Sigmoid colon (tissue), 7 donors: Measurements from ENCODE around the gene TLCD1. TPM values are rescaled to one million over a fixed set of nuclear protein-coding genes. Genes with fewer than 3 reads are reported as not detected.

ENCODE experiments used
- DNase-seq: peaks from one replicate; pipeline ENCODE4 v3.0.0-alpha.2; 2019
- H3K27ac ChIP-seq, 4 donors: fragments of 200-600 bp; sonication (generic); one replicate each; pipeline ENCODE4 v1.5.1; 2016 to 2019; ENCODE audit warnings: mild to moderate bottlenecking in 1 of 4
- H3K27me3 ChIP-seq, 3 donors: fragments of 200-600 bp; sonication (generic); one replicate each; pipeline ENCODE4 v1.5.1; 2019; ENCODE audit warnings: mild to moderate bottlenecking in 1 of 3
- H3K36me3 ChIP-seq, 4 donors: fragments of 200-600 bp; sonication (generic); one replicate each; pipeline ENCODE4 v1.5.1; 2016 to 2019
- H3K4me1 ChIP-seq, 4 donors: fragments of 200-600 bp; sonication (generic); one replicate each; pipeline ENCODE4 v1.5.1; 2017 to 2019
- H3K4me3 ChIP-seq, 4 donors: fragments of 200-600 bp; sonication (generic); one replicate each; pipeline ENCODE4 v1.5.1; 2017 to 2019; ENCODE audit warnings: mild to moderate bottlenecking in 2 of 4, moderate library complexity in 1 of 4
- H3K9me3 ChIP-seq, 4 donors: fragments of 200-600 bp in 3 of 4; sonication (generic) in 3 of 4; one replicate each; pipeline versions ENCODE4 v1.5.1 to v1.6.1; 2013 to 2019
- CTCF ChIP-seq, 4 experiments: fragments of 450-650 bp in 3 of 4; fragments of 200-600 bp in 1 of 4; IDR thresholded peaks; one replicate each; pipeline ENCODE4 v1.5.1; 2016 to 2019; ENCODE audit warnings: antibody characterized with exemption in 4 of 4, mild to moderate bottlenecking in 3 of 4, moderate library complexity in 2 of 4
- EP300 ChIP-seq, 4 donors: sonication (generic); formaldehyde crosslinking; IDR thresholded peaks; one replicate each; pipeline ENCODE4 v1.6.1; 2017; ENCODE audit warnings: antibody characterized with exemption in 4 of 4
- POLR2A ChIP-seq, 2 donors: fragments of 450-650 bp; IDR thresholded peaks; one replicate each; pipeline ENCODE4 v1.6.1; 2016; ENCODE audit warnings: antibody characterized with exemption in 2 of 2, mild to moderate bottlenecking in 2 of 2, moderate library complexity in 2 of 2
- POLR2AphosphoS5 ChIP-seq, 4 donors: sonication (generic); formaldehyde crosslinking; IDR thresholded peaks; one replicate each; pipeline ENCODE4 v1.6.1; 2017; ENCODE audit warnings: antibody characterized with exemption in 4 of 4
- WGBS, 2 donors: extraction: QIAGEN DNeasy Blood & Tissue Kit; methylation state at CpG; one replicate each; pipeline ENCODE4 v1.1.7; 2013; 5-methylcytosine and 5-hydroxymethylcytosine counted together
- intact Hi-C: fragments of 100-400 bp; cut with DNase I; formaldehyde crosslinking; loops from one replicate; pipeline ENCODE4 v1.15.1; 2023
- polyA plus RNA-seq, 3 donors: library from polyadenylated mRNA; stranded (reverse); fragments of 200-250 nt; gene quantifications; one replicate each; pipeline ENCODE4 v1.2.3, GENCODE V29; 2013
- total RNA-seq, 4 donors: library from RNA; depleted of rRNA; stranded (reverse); fragments of >200 nt; gene quantifications; one replicate each; pipeline ENCODE4 v1.1.0, GENCODE V29; 2016
- donor health status: healthy with polysubstance abuse.
- donor health status: Bipolar disorder and iron deficiency.
- donor health status: healthy.

TLCD1 gene
- total and polyA plus RNA-seq, 7 donors: 0.66 to 14.2 (median 2.1) TPM; not detected in 2

DNA sequence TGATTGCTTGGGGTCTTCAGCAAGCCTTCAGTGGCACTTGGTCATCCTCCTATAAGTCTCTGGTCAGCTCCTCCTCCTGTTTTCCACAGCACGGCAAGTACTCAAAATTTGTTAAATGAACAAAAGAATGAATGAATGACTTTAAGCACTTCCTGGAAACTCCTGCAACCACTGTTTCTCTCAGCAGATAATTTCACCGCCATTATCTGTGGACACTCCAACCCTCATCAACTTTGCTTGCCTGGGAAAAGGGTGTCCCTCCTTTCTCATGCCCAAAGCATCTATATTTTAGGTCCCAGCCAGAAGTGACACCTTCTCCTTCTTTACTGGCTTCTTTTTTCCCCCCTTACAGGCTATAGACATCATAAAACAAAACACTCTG, 18.7 kb downstream of the TLCD1 start:
- no peaks in the 10 kb centered on the region for H3K9me3 ChIP-seq
- TF ChIP-seq EP300 (IDR thresholded peaks at IDR 0.05) (no peak), POLR2AphosphoS5 (IDR thresholded peaks at IDR 0.05) (no peak), CTCF (IDR thresholded peaks at IDR 0.05) (no peak), POLR2A (IDR thresholded peaks at IDR 0.05) (no peak)
- H3K36me3 ChIP-seq: peaks cover 1 to 17% (median 8%) of the 10 kb centered on the region in 4 donors
- peaks cover 0 to 18% (median 13%) of the 10 kb centered on the region in 4 donors for H3K4me1 ChIP-seq
- H3K27ac ChIP-seq: no peak overlapping the region
- no peak for DNase-seq
- H3K4me3 ChIP-seq: no peak overlapping the region
- WGBS, 2 donors: 90 to 91% methylated on average over 2 of the region's 2 CpGs
- H3K27me3 ChIP-seq: no peaks in the 10 kb centered on the region
- intact Hi-C loops: no loop called here

DNA sequence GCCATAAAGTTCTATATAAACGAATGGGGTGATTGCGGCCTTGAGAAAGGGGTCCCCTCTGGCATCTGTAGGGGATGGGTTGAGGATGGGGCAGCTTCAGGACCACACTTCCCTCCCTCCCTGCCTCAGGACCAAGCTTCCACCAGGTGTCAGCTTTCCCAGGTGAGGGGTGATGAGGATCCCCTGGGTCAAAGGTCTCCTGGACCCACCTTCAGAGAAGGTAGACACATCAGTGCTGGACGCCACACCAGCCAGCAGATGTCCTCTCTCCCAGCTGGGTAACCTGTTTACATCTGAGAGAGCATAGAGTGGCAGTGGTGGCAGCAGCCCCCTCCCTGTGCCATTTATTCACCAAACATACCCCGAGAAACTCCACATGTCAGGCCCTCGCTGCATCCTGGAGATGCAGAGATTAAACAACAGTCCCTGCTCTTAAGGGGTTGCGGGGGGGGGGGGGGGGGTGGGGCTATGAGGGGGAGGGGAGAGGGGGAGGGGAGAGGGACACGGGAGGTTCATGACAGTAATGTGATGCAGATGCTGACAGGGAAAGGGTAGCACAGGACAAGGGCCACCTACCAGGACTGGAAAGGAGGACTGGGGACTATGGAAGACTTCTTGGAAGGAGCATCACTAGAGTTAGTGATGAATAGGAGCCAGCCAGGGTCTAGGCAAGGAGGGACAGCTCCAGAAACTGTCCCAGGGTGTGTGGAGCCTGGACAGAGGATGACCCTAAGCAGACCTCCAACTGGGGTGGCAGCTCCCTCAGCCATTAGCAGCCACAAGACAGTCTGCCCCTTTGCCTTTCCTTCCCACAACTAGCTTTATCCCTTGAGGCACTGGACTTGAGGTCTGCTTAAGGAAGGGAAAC, 19.3 kb downstream of the TLCD1 start:
- Histone ChIP-seq H3K4me1 (peaks cover 0 to 12% (median 7%) of the 10 kb centered on the region in 4 donors), H3K9me3 (no peaks in the 10 kb centered on the region), H3K27ac (no peak overlapping the region), H3K36me3 (peaks cover 5 to 24% (median 11%) of the 10 kb centered on the region in 4 donors), H3K4me3 (no peak overlapping the region), H3K27me3 (no peaks in the 10 kb centered on the region)
- TF ChIP-seq POLR2AphosphoS5 (IDR thresholded peaks at IDR 0.05) (no peak), CTCF (IDR thresholded peaks at IDR 0.05) (no peak), POLR2A (IDR thresholded peaks at IDR 0.05) (no peak), EP300 (IDR thresholded peaks at IDR 0.05) (no peak)
- no peak for DNase-seq
- WGBS, 2 donors: 61 to 75% methylated on average over 6 to 7 of the region's 7 CpGs
- intact Hi-C loops: no loop called here

- intact Hi-C loops: no loop called here
- 83 to 86% methylated on average over 10 of the region's 10 CpGs for WGBS, 2 donors
- peaks cover 0 to 9% (median 4%) of the 10 kb centered on the region in 4 donors for H3K4me1 ChIP-seq
- peaks cover 11 to 32% (median 19%) of the 10 kb centered on the region in 4 donors for H3K36me3 ChIP-seq
- no peak for TF ChIP-seq EP300 (IDR thresholded peaks at IDR 0.05)
- TF ChIP-seq POLR2AphosphoS5 (IDR thresholded peaks at IDR 0.05): peak in 1 of 4 donors; percentile 25
- no peak overlapping the region for H3K27ac ChIP-seq
- H3K27me3 ChIP-seq: no peaks in the 10 kb centered on the region
- no peak overlapping the region for H3K4me3 ChIP-seq
- no peaks in the 10 kb centered on the region for H3K9me3 ChIP-seq
- DNase-seq: no peak
Observed at GRCh38 chr17:28705728-28706334, 20.2 kb downstream of the TLCD1 start.

GRCh38 chr17:28705074-28705659, 20.9 kb downstream of the TLCD1 start:
- H3K27ac ChIP-seq: no peak overlapping the region
- intact Hi-C loops: no loop called here
- TF ChIP-seq POLR2A (IDR thresholded peaks at IDR 0.05) (no peak), CTCF (IDR thresholded peaks at IDR 0.05) (no peak), EP300 (IDR thresholded peaks at IDR 0.05) (no peak), POLR2AphosphoS5 (IDR thresholded peaks at IDR 0.05) (no peak)
- no peak for DNase-seq
- H3K27me3 ChIP-seq: no peaks in the 10 kb centered on the region
- 86 to 88% methylated on average over 5 of the region's 5 CpGs for WGBS, 2 donors
- peaks cover 0 to 4% (median 2%) of the 10 kb centered on the region in 4 donors for H3K4me1 ChIP-seq
- peaks cover 17 to 39% (median 26%) of the 10 kb centered on the region in 4 donors for H3K36me3 ChIP-seq
- no peak overlapping the region for H3K4me3 ChIP-seq
- no peaks in the 10 kb centered on the region for H3K9me3 ChIP-seq
